ENCODE results near the gene ACTN3.

The ACTN3 gene

GRCh38 chr11:66545701-66546367 lies 869 bp upstream of the ACTN3 start, which contains the start of gene ZDHHC24:
Gene ZDHHC24, minus strand, starts transcription at chr11:66546048. Its CDS starts 45 bp downstream, at chr11:66546003.
- Histone ChIP-seq H3K36me3 (peaks cover 0 to 28% (median 10%) of the 10 kb centered on the region in 3 donors), H3K4me3 (peak within 1 kb of the TSS; percentile 68 to 94), H3K27me3 (no peaks in the 10 kb centered on the region), H3K4me1 (peaks cover 0 to 41% (median 27%) of the 10 kb centered on the region in 4 donors), H3K9me3 (no peaks in the 10 kb centered on the region), H3K27ac (peak within 1 kb of the TSS; percentile 72 to 80)
- no peak for TF ChIP-seq CTCF (IDR thresholded peaks at IDR 0.05)
- peak; percentile 98 to 99 for DNase-seq
- intact Hi-C loops (cut with DNase I; ENCODE audit: low total_unique reads) = no loop called here

GRCh38 chr11:66546966-66547661 lies 411 bp downstream of the ACTN3 start:
- no peaks in the 10 kb centered on the region for H3K9me3 ChIP-seq
- H3K4me3 ChIP-seq = peak overlapping the region; percentile 68 to 94
- no peaks in the 10 kb centered on the region for H3K27me3 ChIP-seq
- TF ChIP-seq CTCF (IDR thresholded peaks at IDR 0.05) = no peak
- peaks cover 0 to 15% (median 3%) of the 10 kb centered on the region in 3 donors for H3K36me3 ChIP-seq
- intact Hi-C loops (cut with DNase I; ENCODE audit: low total_unique reads) = no loop called here
- peak overlapping the region; percentile 72 to 80 for H3K27ac ChIP-seq
- H3K4me1 ChIP-seq = peaks cover 0 to 41% (median 27%) of the 10 kb centered on the region in 4 donors
- no peak for DNase-seq

DNA sequence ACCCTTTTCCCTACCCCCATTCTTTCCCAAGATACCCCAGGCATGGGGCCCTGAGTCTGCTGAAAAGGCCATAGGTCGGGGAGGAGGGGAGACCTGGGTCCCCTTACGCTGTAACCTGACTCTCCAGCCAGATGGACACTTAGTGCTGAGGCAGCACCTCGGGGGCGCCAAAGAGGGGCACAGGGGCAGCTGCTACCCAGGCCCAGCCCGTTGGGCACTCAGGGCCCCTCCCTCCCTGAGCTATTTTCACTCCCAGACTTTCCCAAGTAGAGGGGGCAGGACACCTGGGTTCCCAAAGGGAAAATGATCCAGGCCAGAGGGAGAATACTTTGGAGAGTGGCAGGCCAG lies 933 bp downstream of the ACTN3 start:
- intact Hi-C loops (cut with DNase I; ENCODE audit: low total_unique reads) = no loop called here
- H3K4me1 ChIP-seq = peaks cover 0 to 41% (median 27%) of the 10 kb centered on the region in 4 donors

GRCh38 chr11:66548041-66548440 lies 1.3 kb downstream of the ACTN3 start:
- peaks cover 0 to 5% (median 0%) of the 10 kb centered on the region in 3 donors for H3K36me3 ChIP-seq
- no peak overlapping the region for H3K27ac ChIP-seq
- intact Hi-C loops (cut with DNase I; ENCODE audit: low total_unique reads) = no loop called here
- H3K4me1 ChIP-seq = peaks cover 0 to 40% (median 27%) of the 10 kb centered on the region in 4 donors
- DNase-seq = no peak
- H3K9me3 ChIP-seq = no peaks in the 10 kb centered on the region
- no peaks in the 10 kb centered on the region for H3K27me3 ChIP-seq
- TF ChIP-seq CTCF (IDR thresholded peaks at IDR 0.05) = no peak
- no peak overlapping the region for H3K4me3 ChIP-seq

More for the DNA sequence above, 933 bp downstream of the ACTN3 start:
- H3K9me3 ChIP-seq = no peaks in the 10 kb centered on the region
- H3K27me3 ChIP-seq = no peaks in the 10 kb centered on the region
- no peak for TF ChIP-seq CTCF (IDR thresholded peaks at IDR 0.05)
- no peak overlapping the region for H3K4me3 ChIP-seq
- peak overlapping the region in 1 of 2 donors; percentile 17 for H3K27ac ChIP-seq
- peaks cover 0 to 10% (median 0%) of the 10 kb centered on the region in 3 donors for H3K36me3 ChIP-seq
- DNase-seq = no peak

- Histone ChIP-seq H3K4me1 (peaks cover 0 to 31% (median 22%) of the 10 kb centered on the region in 4 donors), H3K36me3 (no peaks in the 10 kb centered on the region), H3K4me3 (no peak overlapping the region), H3K27ac (no peak overlapping the region), H3K9me3 (no peaks in the 10 kb centered on the region), H3K27me3 (no peaks in the 10 kb centered on the region)
- TF ChIP-seq CTCF (IDR thresholded peaks at IDR 0.05) = no peak
- intact Hi-C loops (cut with DNase I; ENCODE audit: low total_unique reads) = no loop called here
- DNase-seq = no peak
These were observed 2.3 kb downstream of the ACTN3 start for GRCh38 chr11:66548774-66549630.

Measured in tibial artery (tissue), 4 donors.